ENCODE measurements around the gene RNASE13. TPM values are rescaled to one million over a fixed set of nuclear protein-coding genes. Genes with fewer than 3 reads are reported as not detected.
A peak's percentile ranks its signal among the peaks of the same experiment; 100 is the strongest.
"Not testable (repeated sequence)": the region's sequence is repeated elsewhere in the genome, so short reads cannot be mapped to it uniquely, and the experiment has no call there.

The RNASE13 gene
- total RNA-seq, 1 experiment from 2014 or later: not detected

GRCh38 chr14:21050597-21050996, 16.0 kb upstream of the RNASE13 start:
- no peak for DNase-seq (ENCODE audit: low read depth, low spot score)
- in situ Hi-C loops (cut with HindIII; ENCODE audit: low pct_unique_long_range_greater_than_20kb, low sequenced_read_pairs): no loop called here

- in situ Hi-C loops (cut with HindIII; ENCODE audit: low pct_unique_long_range_greater_than_20kb, low sequenced_read_pairs): no loop called here
- DNase-seq (ENCODE audit: low read depth, low spot score): no peak
Observed at GRCh38 chr14:21049271-21049673, 14.7 kb upstream of the RNASE13 start.

GRCh38 chr14:21048638-21049037, 14.0 kb upstream of the RNASE13 start:
- DNase-seq (ENCODE audit: low read depth, low spot score): no peak
- in situ Hi-C loops (cut with HindIII; ENCODE audit: low pct_unique_long_range_greater_than_20kb, low sequenced_read_pairs): no loop called here

GRCh38 chr14:21047378-21047781, 12.8 kb upstream of the RNASE13 start:
- in situ Hi-C loops (cut with HindIII; ENCODE audit: low pct_unique_long_range_greater_than_20kb, low sequenced_read_pairs): no loop called here
- no peak for DNase-seq (ENCODE audit: low read depth, low spot score)

GRCh38 chr14:21043974-21044618, 9.5 kb upstream of the RNASE13 start:
- DNase-seq (ENCODE audit: low read depth, low spot score): no peak
- in situ Hi-C loops (cut with HindIII; ENCODE audit: low pct_unique_long_range_greater_than_20kb, low sequenced_read_pairs): no loop called here

GRCh38 chr14:21043387-21043973, 8.9 kb upstream of the RNASE13 start:
- in situ Hi-C loops (cut with HindIII; ENCODE audit: low pct_unique_long_range_greater_than_20kb, low sequenced_read_pairs): no loop called here
- no peak for DNase-seq (ENCODE audit: low read depth, low spot score)

- in situ Hi-C loops (cut with HindIII; ENCODE audit: low pct_unique_long_range_greater_than_20kb, low sequenced_read_pairs): no loop called here
- DNase-seq (ENCODE audit: low read depth, low spot score): no peak
Observed at GRCh38 chr14:21042918-21043317, 8.3 kb upstream of the RNASE13 start.

- in situ Hi-C loops (cut with HindIII; ENCODE audit: low pct_unique_long_range_greater_than_20kb, low sequenced_read_pairs): no loop called here
- DNase-seq (ENCODE audit: low read depth, low spot score): peak; percentile 44
Observed at GRCh38 chr14:21041676-21042433, 7.2 kb upstream of the RNASE13 start, which contains the start of gene RNASE7. RNASE7 (plus strand) TSS chr14:21042362; CDS start chr14:21042993, 631 bp downstream.

- DNase-seq (ENCODE audit: low read depth, low spot score); in situ Hi-C loops (cut with HindIII; ENCODE audit: low pct_unique_long_range_greater_than_20kb, low sequenced_read_pairs): not testable (repeated sequence)
Observed at GRCh38 chr14:21040941-21041340, 6.3 kb upstream of the RNASE13 start.

- in situ Hi-C loops (cut with HindIII; ENCODE audit: low pct_unique_long_range_greater_than_20kb, low sequenced_read_pairs): no loop called here
- no peak for DNase-seq (ENCODE audit: low read depth, low spot score)
Observed at GRCh38 chr14:21040370-21040925, 5.8 kb upstream of the RNASE13 start.

- in situ Hi-C loops (cut with HindIII; ENCODE audit: low pct_unique_long_range_greater_than_20kb, low sequenced_read_pairs): no loop called here
- DNase-seq (ENCODE audit: low read depth, low spot score): peak; percentile 84
Observed at GRCh38 chr14:21039585-21040369, 5.2 kb upstream of the RNASE13 start.

- DNase-seq (ENCODE audit: low read depth, low spot score): peak; percentile 70
Observed at GRCh38 chr14:21038441-21039422, 4.1 kb upstream of the RNASE13 start.

GRCh38 chr14:21037156-21037555, 2.5 kb upstream of the RNASE13 start:
- no peak for DNase-seq (ENCODE audit: low read depth, low spot score)
- in situ Hi-C loops (cut with HindIII; ENCODE audit: low pct_unique_long_range_greater_than_20kb, low sequenced_read_pairs): no loop called here

More at GRCh38 chr14:21038441-21039422, 4.1 kb upstream of the RNASE13 start:
- in situ Hi-C loops (cut with HindIII; ENCODE audit: low pct_unique_long_range_greater_than_20kb, low sequenced_read_pairs): no loop called here

- DNase-seq (ENCODE audit: low read depth, low spot score): no peak
- in situ Hi-C loops (cut with HindIII; ENCODE audit: low pct_unique_long_range_greater_than_20kb, low sequenced_read_pairs): no loop called here
Observed at GRCh38 chr14:21036751-21037150, 2.1 kb upstream of the RNASE13 start.

- no peak for DNase-seq (ENCODE audit: low read depth, low spot score)
- in situ Hi-C loops (cut with HindIII; ENCODE audit: low pct_unique_long_range_greater_than_20kb, low sequenced_read_pairs): no loop called here
Observed at GRCh38 chr14:21033133-21033698, 1.4 kb downstream of the RNASE13 start.
